NOMO-1 treated with DMSO at 0.1 percent for 48 hours (cell line): ENCODE measurements around the gene ATP5F1E.

Source experiments
- DNase-seq: peaks from one replicate; lab custom pipeline; 2025; ENCODE audit not compliant: unreplicated experiment; lab: John Stamatoyannopoulos, UW

The ATP5F1E gene

GRCh38 chr20:59006864-59007664 lies 25.1 kb downstream of the ATP5F1E start, which contains the start of gene CTSZ:
TSS of gene CTSZ (minus strand) at chr20:59007254. CDS start at chr20:59007128, 126 bp downstream.
- DNase-seq: peak; percentile 50

GRCh38 chr20:59006167-59006863 lies 25.8 kb downstream of the ATP5F1E start:
- no peak for DNase-seq

DNA sequence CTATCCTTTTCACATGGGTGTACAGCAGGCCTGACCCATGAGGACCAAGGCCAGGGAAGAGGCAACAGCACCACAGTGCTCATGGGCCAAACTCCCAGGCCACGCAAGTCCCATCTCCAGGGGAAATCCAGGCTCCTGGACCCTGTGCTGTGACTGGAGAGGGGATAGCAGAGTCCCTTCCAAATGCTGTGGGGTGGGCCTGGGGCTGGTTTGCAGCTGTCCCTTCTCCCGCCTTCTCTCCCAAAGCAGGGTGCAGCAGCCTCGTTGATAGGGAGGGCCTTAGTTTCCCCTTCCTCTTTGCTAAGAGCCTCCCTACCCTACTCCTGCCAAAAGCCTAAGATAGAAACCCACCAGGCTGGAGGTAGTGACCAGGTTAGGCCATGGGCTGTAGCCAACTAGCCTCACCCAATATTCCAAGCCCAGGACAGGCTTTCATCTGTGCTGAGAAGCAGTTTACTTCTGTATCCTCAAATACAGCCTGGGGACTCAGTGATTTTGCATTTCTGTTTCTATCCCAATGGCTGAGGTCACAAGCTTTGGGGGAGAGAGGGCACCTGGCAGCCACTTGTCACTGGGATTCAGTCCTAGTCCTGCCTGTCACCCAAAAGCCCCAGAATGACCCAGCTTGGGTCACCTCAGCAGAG lies 26.5 kb downstream of the ATP5F1E start:
- DNase-seq: no peak

- DNase-seq: peak; percentile 90
These were observed 27.2 kb downstream of the ATP5F1E start for GRCh38 chr20:59004763-59005522.

DNA sequence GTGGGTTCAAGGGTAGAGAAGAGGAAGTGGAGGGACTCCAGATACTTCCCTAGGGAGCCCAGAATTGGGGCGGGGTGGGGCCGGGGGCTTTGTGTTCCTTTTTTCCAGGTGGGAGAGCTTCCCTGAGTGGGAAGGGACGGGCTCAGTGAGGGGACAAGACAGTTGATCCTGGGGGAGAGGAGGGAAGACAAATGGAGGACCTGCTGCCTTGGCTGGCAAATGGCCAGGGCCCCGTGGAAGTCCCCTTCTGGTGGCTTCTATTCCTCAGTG lies 27.7 kb downstream of the ATP5F1E start:
- no peak for DNase-seq

GRCh38 chr20:59003836-59004492 lies 28.2 kb downstream of the ATP5F1E start:
- DNase-seq: no peak

- DNase-seq: no peak
These were observed 29.2 kb downstream of the ATP5F1E start for GRCh38 chr20:59002874-59003399.

DNA sequence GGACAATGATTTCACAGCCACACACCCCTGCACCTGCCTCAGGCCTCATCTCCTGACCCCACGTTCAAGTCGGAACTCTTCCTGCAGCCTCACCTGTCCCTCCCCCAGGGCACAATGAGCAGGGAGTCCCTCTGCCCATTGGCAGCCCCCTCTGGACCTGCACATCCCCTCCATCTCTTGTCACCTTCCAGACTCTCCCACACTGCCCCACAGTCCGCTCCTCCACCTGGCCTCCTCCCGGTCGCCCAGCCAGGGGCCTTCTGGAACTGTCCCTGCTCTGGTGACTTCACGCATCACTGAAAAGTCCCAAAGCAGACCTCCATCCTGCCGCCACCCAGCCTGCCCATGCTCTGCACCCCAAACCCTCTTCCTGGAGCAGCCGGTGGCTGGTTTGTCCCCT lies 29.7 kb downstream of the ATP5F1E start:
- no peak for DNase-seq

GRCh38 chr20:59001449-59002171 lies 30.5 kb downstream of the ATP5F1E start:
- DNase-seq: no peak

GRCh38 chr20:59001068-59001448 lies 31.1 kb downstream of the ATP5F1E start:
- DNase-seq: no peak

DNA sequence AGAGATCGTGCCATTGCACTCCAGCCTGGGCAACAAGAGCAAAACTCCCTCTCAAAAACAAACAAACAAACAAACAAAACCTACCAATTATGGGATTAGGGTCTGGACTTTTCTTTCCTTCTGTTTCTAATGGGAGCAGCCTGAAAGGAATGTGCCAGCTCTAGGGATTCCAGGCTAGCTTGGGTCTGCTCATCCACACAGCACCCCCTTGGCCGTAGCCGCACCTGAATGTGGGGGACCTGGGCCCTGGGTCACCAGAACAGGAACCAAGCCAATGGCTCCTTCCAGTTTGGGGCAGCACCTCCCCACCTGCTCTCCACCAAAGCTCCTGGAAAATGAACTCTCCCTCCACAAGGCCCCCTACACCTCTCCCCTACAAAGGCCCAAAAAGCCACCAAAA lies 31.8 kb downstream of the ATP5F1E start:
- DNase-seq: no peak

DNA sequence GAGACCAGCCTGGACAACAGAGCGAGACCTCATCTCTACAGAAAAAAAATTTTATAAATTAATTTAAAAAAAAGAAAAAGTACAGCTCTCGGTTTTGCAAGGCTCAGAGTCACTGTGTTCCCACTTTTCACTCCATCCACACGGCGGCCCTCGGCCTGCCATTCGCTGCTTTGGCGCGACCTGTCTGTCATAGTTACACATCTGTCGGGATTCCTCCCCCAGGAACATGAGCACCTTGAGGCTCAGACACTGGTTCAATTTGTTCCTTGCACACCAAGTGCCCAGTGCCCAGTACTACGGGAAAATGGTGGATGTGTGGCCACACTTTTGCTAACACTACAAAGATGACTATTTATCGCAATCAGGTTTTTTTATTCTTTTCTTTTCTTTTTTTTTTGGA lies 33.5 kb downstream of the ATP5F1E start:
- DNase-seq: no peak

GRCh38 chr20:58997141-58997770 lies 34.9 kb downstream of the ATP5F1E start:
- DNase-seq: no peak

- DNase-seq: no peak
These were observed 35.9 kb downstream of the ATP5F1E start for GRCh38 chr20:58996226-58996611.

DNA sequence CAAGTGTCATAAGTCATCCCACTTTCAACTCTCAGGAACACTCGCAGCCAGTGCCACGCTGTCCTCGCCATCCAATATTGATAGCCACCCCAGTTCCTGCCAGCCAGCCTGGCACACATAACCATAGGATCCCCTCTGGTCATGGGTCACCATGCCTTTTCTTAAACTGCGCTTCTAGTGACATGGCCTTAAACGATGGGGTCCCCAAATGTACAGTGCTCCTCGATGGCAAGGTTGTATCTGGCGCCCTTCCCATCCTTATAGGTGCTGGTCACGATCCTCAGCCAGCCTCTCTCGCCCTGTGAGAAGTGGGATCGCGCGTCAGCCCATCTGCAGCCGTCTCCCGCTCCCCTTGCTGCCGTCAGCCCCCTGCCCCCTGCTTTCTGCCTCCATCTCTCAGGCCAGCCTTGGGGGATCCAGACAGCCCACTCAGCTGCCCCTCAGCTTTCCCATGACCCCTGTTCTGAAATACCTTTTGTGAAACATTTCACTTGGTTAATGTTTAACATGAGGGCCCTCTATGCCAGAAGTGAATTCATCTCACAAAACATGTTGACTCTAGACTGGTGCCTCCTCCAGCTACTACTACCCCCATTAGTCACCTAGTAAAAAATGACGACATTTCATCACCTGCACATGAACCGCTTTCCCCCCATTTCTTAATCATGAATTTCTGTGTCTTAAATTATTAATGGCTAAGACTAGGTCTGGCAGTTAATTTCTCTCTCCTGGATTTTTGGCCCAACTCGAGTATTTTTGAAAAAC lies 36.5 kb downstream of the ATP5F1E start:
- no peak for DNase-seq

GRCh38 chr20:58994390-58995159 lies 37.6 kb downstream of the ATP5F1E start:
- peak; percentile 2 for DNase-seq

- no peak for DNase-seq
These were observed 38.5 kb downstream of the ATP5F1E start for GRCh38 chr20:58993332-58994248.
